GM12878 (cell line): ENCODE results near the gene KDM4C. TPM values are rescaled to one million over a fixed set of nuclear protein-coding genes. Genes with fewer than 3 reads are reported as not detected.

Source experiments
- ATAC-seq: fragments of 200-7000 bp; cut with Tn5 transposase; 3 replicates; pipeline ENCODE4 v1.9.1; 2020; ENCODE audit warnings: mild to moderate bottlenecking, moderate library complexity
- BruUV-seq: library from RNA; stranded (reverse); fragments of 400-500 nt; replicated peaks from 2 replicates; lab custom pipeline; 2021; lab: Mats Ljungman, UMichigan
- CTCF ChIA-PET: fragments of 300-600 bp; sonication (Branson Sonifier 250); formaldehyde crosslinking; extraction: SDS; loops from one replicate; lab custom pipeline; 2021; ENCODE audit warnings: inconsistent platforms; lab: Yijun Ruan, JAX
- POLR2A ChIA-PET: fragments of 350-600 bp; formaldehyde crosslinking; extraction: SDS; loops from one replicate; lab custom pipeline; 2021; ENCODE audit warnings: inconsistent platforms; lab: Charles Lee
- RAD21 ChIA-PET: fragments of 300-600 bp; sonication (Branson Sonifier 250); formaldehyde crosslinking; loops from one replicate; lab custom pipeline; 2023; ENCODE audit warnings: antibody characterized with exemption; ENCODE audit not compliant: unreplicated experiment; lab: Charles Lee
- SMC1A ChIA-PET: fragments of 300-600 bp; sonication (Branson Sonifier 250); formaldehyde crosslinking; loops from one replicate; lab custom pipeline; 2023; ENCODE audit not compliant: unreplicated experiment, uncharacterized antibody; lab: Charles Lee
- DNase-seq: peaks from one replicate; pipeline ENCODE4 v3.0.0-alpha.2; 2011; ENCODE audit warnings: low read depth, low spot score
- FAIRE-seq: peaks from 3 replicates; lab custom pipeline; 2011; peaks lifted over from hg19 to GRCh38; lab: Jason Lieb, UNC
- H2AFZ ChIP-seq: 2 replicates; pipeline ENCODE4 v1.6.0; 2011; ENCODE audit warnings: low read depth, low read length, control low read depth; ENCODE audit not compliant: control insufficient read depth
- H3K27ac ChIP-seq: 2 replicates; pipeline ENCODE4 v1.5.1; 2011; ENCODE audit warnings: control low read depth; ENCODE audit not compliant: control insufficient read depth, insufficient read depth
- H3K27me3 ChIP-seq, 2 experiments: replicated peaks in 1 of 2; 2 replicates each; pipeline versions ENCODE4 v1.6.0 to v1.6.1; 2011; ENCODE audit warnings: low read length in 1 of 2; ENCODE audit not compliant: control insufficient read depth in 2 of 2, insufficient read depth in 2 of 2
- H3K36me3 ChIP-seq, 2 experiments: 2 replicates each; pipeline ENCODE4 v1.5.1; 2011; ENCODE audit warnings: low read length in 1 of 2; ENCODE audit not compliant: control insufficient read depth in 2 of 2, insufficient read depth in 2 of 2
- H3K4me1 ChIP-seq: 2 replicates; pipeline ENCODE4 v1.6.1; 2011; ENCODE audit warnings: mild to moderate bottlenecking, low read length, moderate library complexity, mixed read lengths; ENCODE audit not compliant: control insufficient read depth, insufficient read depth
- H3K4me2 ChIP-seq: 2 replicates; pipeline ENCODE4 v1.6.0; 2011; ENCODE audit warnings: control low read depth; ENCODE audit not compliant: control insufficient read depth, insufficient read depth
- H3K4me3 ChIP-seq: fragments of 200-600 bp; sonication (generic); 2 replicates; pipeline ENCODE4 v1.5.1; 2016
- H3K79me2 ChIP-seq: 2 replicates; pipeline ENCODE4 v1.6.0; 2011; ENCODE audit warnings: low read length; ENCODE audit not compliant: control insufficient read depth, insufficient read depth
- H3K9ac ChIP-seq: 2 replicates; pipeline ENCODE4 v1.8.0; 2011; ENCODE audit warnings: low read length, control low read depth, mixed read lengths; ENCODE audit not compliant: control insufficient read depth, insufficient read depth
- H3K9me3 ChIP-seq: replicated peaks from 3 replicates; pipeline ENCODE4 v1.5.1; 2011; ENCODE audit warnings: mild to moderate bottlenecking, low read length; ENCODE audit not compliant: control insufficient read depth, insufficient read depth
- H4K20me1 ChIP-seq: 2 replicates; pipeline ENCODE4 v1.6.0; 2011; ENCODE audit not compliant: control insufficient read depth, insufficient read depth
- BHLHE40 ChIP-seq, 2 experiments: fragments of 450-650 bp in 1 of 2; IDR thresholded peaks; 2 replicates each; pipeline ENCODE4 v1.6.1; 2011 to 2017; ENCODE audit warnings: low read depth in 2 of 2, borderline replicate concordance in 1 of 2, improper control_type of control experiment in 1 of 2, low read length in 1 of 2, mild to moderate bottlenecking in 1 of 2
- CHD4 ChIP-seq: fragments of 200-600 bp; sonication (generic); IDR thresholded peaks from 2 replicates; pipeline ENCODE4 v1.6.1; 2016; ENCODE audit warnings: mild to moderate bottlenecking
- CREM ChIP-seq: IDR thresholded peaks from 2 replicates; pipeline ENCODE4 v1.6.1; 2014; ENCODE audit warnings: antibody characterized with exemption, low read depth
- HCFC1 ChIP-seq: fragments of 150-350 bp; IDR thresholded peaks from 2 replicates; pipeline ENCODE4 v1.6.1; 2014; ENCODE audit warnings: low read length
- KDM1A ChIP-seq: fragments of 200-600 bp; sonication (generic); IDR thresholded peaks from 2 replicates; pipeline ENCODE4 v1.6.1; 2016; ENCODE audit warnings: borderline replicate concordance
- MYB ChIP-seq: fragments of 150-350 bp; IDR thresholded peaks from 2 replicates; pipeline ENCODE4 v1.6.1; 2014; ENCODE audit warnings: mild to moderate bottlenecking, low read depth, low read length, borderline replicate concordance
- POU2F2 ChIP-seq: IDR thresholded peaks from 3 replicates; pipeline ENCODE4 v1.6.1; 2011; ENCODE audit warnings: low read depth, mild to moderate bottlenecking, low read length, borderline replicate concordance
- RAD51 ChIP-seq: fragments of 450-650 bp; IDR thresholded peaks from 2 replicates; pipeline ENCODE4 v1.6.1; 2016; ENCODE audit warnings: moderate library complexity, mild to moderate bottlenecking, inconsistent platforms
- RCOR1 ChIP-seq: conservative IDR thresholded peaks from 2 replicates; pipeline ENCODE4 v1.6.1; 2012; ENCODE audit warnings: low read depth, low read length, improper control_type of control experiment
- SIN3A ChIP-seq: IDR thresholded peaks from 2 replicates; pipeline ENCODE4 v1.6.1; 2012; ENCODE audit warnings: low read depth, low read length, improper control_type of control experiment
- SMAD1 ChIP-seq: fragments of 450-650 bp; IDR thresholded peaks from 2 replicates; pipeline ENCODE4 v1.6.1; 2018; ENCODE audit warnings: mild to moderate bottlenecking, low read depth; ENCODE audit not compliant: partially characterized antibody
- SPI1 ChIP-seq: IDR thresholded peaks from 2 replicates; pipeline ENCODE4 v1.6.1; 2011; ENCODE audit warnings: low read depth, mild to moderate bottlenecking, low read length, moderate library complexity, borderline replicate concordance; ENCODE audit not compliant: insufficient read depth
- SREBF1 ChIP-seq: IDR thresholded peaks from 2 replicates; pipeline ENCODE4 v1.6.1; 2012; ENCODE audit warnings: mild to moderate bottlenecking, low read length
- ZNF274 ChIP-seq: IDR thresholded peaks from one replicate; pipeline ENCODE4 v1.8.0; 2011; ENCODE audit not compliant: insufficient read length, insufficient read depth
- ZZZ3 ChIP-seq: IDR thresholded peaks from 2 replicates; pipeline ENCODE4 v1.6.1; 2011; ENCODE audit warnings: low read depth; ENCODE audit not compliant: control insufficient read depth, insufficient read length
- WGBS: methylation state at CpG from one replicate; pipeline ENCODE4 v1.1.6; 2016; ENCODE audit warnings: low lambda C conversion rate; ENCODE audit not compliant: insufficient replicate concordance, insufficient coverage; ENCODE audit errors: missing lambda C conversion rate; 5-methylcytosine and 5-hydroxymethylcytosine counted together
- in situ Hi-C: fragments of 300-500 bp; cut with MboI; formaldehyde crosslinking; loops from 9 replicates; pipeline ENCODE4 v1.14.3; 2018; ENCODE audit warnings: mixed read lengths
- intact Hi-C: fragments of 100-400 bp; cut with micrococcal nuclease; formaldehyde crosslinking; loops from one replicate; pipeline ENCODE4 v1.14.2; 2022; ENCODE audit not compliant: unreplicated experiment
- polyA plus RNA-seq, 11 experiments: library from polyadenylated mRNA; depleted of rRNA in 4 of 11; unstranded in 6 of 11; stranded (reverse) in 5 of 11; fragments of >200 nt; fragmentation: Nextera tagmentation in 4 of 11; fragmentation: Illumina TruSeq in 1 of 11; extraction: Ambion mirVana in 4 of 11; extraction: Trizol in 1 of 11; gene quantifications; 1 replicate in 1 of 11; 2 replicates in 10 of 11; pipeline versions ENCODE4 v1.2.1 to v1.2.3, GENCODE V29; 2011 to 2016; ENCODE audit warnings: inconsistent platforms in 2 of 11, missing spikeins in 2 of 11, low read depth in 1 of 11
- total RNA-seq, 4 experiments: library from RNA; depleted of rRNA in 3 of 4; stranded (reverse); fragments of >200 nt in 3 of 4; fragmentation: Illumina TruSeq in 1 of 4; extraction: Trizol in 1 of 4; gene quantifications; 2 replicates each; pipeline versions ENCODE4 v1.2.1 to v1.2.3, GENCODE V29; 2013 to 2021
- TF ChIP-seq, protein P1 (sequence below): fragments of 450-650 bp; IDR thresholded peaks from 2 replicates; pipeline ENCODE4 v1.6.1; 2016; ENCODE audit warnings: mild to moderate bottlenecking
- TF ChIP-seq, protein P2 (sequence below): fragments of 450-650 bp; IDR thresholded peaks from 2 replicates; pipeline ENCODE4 v1.6.1; 2018; ENCODE audit warnings: mild to moderate bottlenecking, low read depth, moderate library complexity; ENCODE audit not compliant: partially characterized antibody
- TF ChIP-seq, protein P3 (sequence below): IDR thresholded peaks from 2 replicates; pipeline ENCODE4 v1.6.1; 2011; ENCODE audit warnings: borderline replicate concordance, low read depth, mild to moderate bottlenecking, moderate library complexity, mixed read lengths, low read length; ENCODE audit not compliant: insufficient read depth; ENCODE audit errors: extremely low read length
- TF ChIP-seq, protein P4 (sequence below): fragments of 450-650 bp; IDR thresholded peaks from 2 replicates; pipeline ENCODE4 v1.6.1; 2016; ENCODE audit warnings: mild to moderate bottlenecking

Gene KDM4C
- total and polyA plus RNA-seq, 10 of the 15 experiments (the other 5 are each of a cell fraction or from before 2014, with no cell fraction given): 6.8 to 41.2 (median 20.1) TPM

DNA sequence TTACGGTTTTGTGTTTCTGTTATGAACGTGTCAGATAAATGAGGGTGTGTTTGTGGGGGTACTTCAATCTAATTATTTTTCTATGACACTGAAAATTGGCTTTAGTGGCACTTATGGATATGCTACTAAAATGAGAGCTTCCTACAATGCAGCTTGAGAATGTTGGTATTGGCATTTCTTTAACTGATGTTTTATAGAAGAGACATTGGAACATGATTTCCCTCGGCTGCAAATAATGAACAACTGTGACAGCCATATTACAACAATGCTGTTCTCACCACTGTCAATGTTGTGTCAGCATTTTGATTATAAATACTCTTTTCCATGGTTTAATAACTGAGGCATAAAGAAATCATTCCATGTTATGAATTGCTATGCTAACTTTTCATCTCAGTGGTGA, 279.4 kb downstream of the KDM4C start (continued):
- TF ChIP-seq, protein P1, sequence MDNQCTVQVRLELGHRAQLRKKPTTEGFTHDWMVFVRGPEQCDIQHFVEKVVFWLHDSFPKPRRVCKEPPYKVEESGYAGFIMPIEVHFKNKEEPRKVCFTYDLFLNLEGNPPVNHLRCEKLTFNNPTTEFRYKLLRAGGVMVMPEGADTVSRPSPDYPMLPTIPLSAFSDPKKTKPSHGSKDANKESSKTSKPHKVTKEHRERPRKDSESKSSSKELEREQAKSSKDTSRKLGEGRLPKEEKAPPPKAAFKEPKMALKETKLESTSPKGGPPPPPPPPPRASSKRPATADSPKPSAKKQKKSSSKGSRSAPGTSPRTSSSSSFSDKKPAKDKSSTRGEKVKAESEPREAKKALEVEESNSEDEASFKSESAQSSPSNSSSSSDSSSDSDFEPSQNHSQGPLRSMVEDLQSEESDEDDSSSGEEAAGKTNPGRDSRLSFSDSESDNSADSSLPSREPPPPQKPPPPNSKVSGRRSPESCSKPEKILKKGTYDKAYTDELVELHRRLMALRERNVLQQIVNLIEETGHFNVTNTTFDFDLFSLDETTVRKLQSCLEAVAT: no peak
- TF ChIP-seq, protein P2, sequence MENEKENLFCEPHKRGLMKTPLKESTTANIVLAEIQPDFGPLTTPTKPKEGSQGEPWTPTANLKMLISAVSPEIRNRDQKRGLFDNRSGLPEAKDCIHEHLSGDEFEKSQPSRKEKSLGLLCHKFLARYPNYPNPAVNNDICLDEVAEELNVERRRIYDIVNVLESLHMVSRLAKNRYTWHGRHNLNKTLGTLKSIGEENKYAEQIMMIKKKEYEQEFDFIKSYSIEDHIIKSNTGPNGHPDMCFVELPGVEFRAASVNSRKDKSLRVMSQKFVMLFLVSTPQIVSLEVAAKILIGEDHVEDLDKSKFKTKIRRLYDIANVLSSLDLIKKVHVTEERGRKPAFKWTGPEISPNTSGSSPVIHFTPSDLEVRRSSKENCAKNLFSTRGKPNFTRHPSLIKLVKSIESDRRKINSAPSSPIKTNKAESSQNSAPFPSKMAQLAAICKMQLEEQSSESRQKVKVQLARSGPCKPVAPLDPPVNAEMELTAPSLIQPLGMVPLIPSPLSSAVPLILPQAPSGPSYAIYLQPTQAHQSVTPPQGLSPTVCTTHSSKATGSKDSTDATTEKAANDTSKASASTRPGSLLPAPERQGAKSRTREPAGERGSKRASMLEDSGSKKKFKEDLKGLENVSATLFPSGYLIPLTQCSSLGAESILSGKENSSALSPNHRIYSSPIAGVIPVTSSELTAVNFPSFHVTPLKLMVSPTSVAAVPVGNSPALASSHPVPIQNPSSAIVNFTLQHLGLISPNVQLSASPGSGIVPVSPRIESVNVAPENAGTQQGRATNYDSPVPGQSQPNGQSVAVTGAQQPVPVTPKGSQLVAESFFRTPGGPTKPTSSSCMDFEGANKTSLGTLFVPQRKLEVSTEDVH: no peak
- no peak for TF ChIP-seq SPI1

DNA sequence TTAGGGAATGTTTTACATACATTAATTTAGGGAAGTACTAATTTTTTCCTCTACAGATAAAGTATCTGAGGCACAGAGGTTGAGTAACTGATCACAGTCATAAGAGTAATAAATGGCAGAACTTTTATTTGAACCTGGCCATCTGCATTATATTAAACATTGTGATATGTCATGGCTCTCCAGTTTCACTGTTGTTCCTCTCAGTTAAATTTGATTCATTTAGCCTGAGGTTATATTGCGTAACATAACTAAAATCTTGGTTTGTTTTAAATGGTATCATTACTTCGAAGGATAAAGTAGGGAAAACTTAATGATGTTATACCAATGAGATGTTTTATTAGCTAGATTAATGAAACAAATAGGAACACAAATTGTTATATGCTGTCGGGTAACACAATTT, 284.4 kb downstream of the KDM4C start:
- Histone ChIP-seq H4K20me1 (no peaks in the 10 kb centered on the region), H3K27me3 (no peaks in the 10 kb centered on the region), H3K4me1 (peaks cover 8% of the 10 kb centered on the region; the same call in 1 of the 2 replicates), H3K4me2 (no peak overlapping the region), H3K4me3 (no peak overlapping the region), H3K9ac (no peak overlapping the region), H3K27ac (no peak overlapping the region), H3K36me3 (no peaks in the 10 kb centered on the region; a peak in 1 of 4 replicates), H3K79me2 (no peaks in the 10 kb centered on the region), H3K9me3 (no peaks in the 10 kb centered on the region), H2AFZ (no peak overlapping the region)
- BruUV-seq: no TSS peak
- in situ Hi-C loops: no loop called here
- ATAC-seq (no peak), FAIRE-seq (no peak), DNase-seq (no peak)
- ChIA-PET POLR2A (no interaction called here), SMC1A (no interaction called here), RAD21 (no interaction called here), CTCF (interaction anchor here (1.4 kb wide), 1 partner anchor 11 kb away, joined by 5 read pairs; no protein-coding TSS in a partner anchor)
- intact Hi-C loops: no loop called here
- 96% methylated on average over 3 of the region's 3 CpGs for WGBS
- TF ChIP-seq SREBF1 (no peak), ZNF274 (no peak), BHLHE40 (IDR thresholded peaks at IDR 0.05; ENCODE audit: borderline replicate concordance in 1 of 2, low read depth in 2 of 2, low read length in 1 of 2) (no peak), MYB (no peak), RAD51 (no peak), CREM (no peak), CHD4 (no peak), KDM1A (no peak), ZZZ3 (no peak), HCFC1 (no peak), POU2F2 (no peak), SMAD1 (no peak), RCOR1 (no peak), SIN3A (no peak)
- TF ChIP-seq, protein P3, sequence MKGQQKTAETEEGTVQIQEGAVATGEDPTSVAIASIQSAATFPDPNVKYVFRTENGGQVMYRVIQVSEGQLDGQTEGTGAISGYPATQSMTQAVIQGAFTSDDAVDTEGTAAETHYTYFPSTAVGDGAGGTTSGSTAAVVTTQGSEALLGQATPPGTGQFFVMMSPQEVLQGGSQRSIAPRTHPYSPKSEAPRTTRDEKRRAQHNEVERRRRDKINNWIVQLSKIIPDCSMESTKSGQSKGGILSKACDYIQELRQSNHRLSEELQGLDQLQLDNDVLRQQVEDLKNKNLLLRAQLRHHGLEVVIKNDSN: no peak
- TF ChIP-seq, protein P4, sequence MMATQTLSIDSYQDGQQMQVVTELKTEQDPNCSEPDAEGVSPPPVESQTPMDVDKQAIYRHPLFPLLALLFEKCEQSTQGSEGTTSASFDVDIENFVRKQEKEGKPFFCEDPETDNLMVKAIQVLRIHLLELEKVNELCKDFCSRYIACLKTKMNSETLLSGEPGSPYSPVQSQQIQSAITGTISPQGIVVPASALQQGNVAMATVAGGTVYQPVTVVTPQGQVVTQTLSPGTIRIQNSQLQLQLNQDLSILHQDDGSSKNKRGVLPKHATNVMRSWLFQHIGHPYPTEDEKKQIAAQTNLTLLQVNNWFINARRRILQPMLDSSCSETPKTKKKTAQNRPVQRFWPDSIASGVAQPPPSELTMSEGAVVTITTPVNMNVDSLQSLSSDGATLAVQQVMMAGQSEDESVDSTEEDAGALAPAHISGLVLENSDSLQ: no peak
